Left renal cortex interstitium (tissue), 4 donors: ENCODE measurements around the gene SH3GL1. TPM values are rescaled to one million over a fixed set of nuclear protein-coding genes. Genes with fewer than 3 reads are reported as not detected.

Source experiments
- DNase-seq, 4 donors: peaks; one replicate each; pipeline ENCODE4 v3.0.0-alpha.2; 2013; ENCODE audit warnings: low read depth in 4 of 4, low spot score in 2 of 4, missing footprints in 1 of 4
- polyA plus RNA-seq, 4 donors: library from polyadenylated mRNA; unstranded; fragments of 120-200 nt; gene quantifications; one replicate each; pipeline ENCODE4 v1.2.1, GENCODE V29; 2013; ENCODE audit not compliant: insufficient read length in 4 of 4

The SH3GL1 gene, protein sequence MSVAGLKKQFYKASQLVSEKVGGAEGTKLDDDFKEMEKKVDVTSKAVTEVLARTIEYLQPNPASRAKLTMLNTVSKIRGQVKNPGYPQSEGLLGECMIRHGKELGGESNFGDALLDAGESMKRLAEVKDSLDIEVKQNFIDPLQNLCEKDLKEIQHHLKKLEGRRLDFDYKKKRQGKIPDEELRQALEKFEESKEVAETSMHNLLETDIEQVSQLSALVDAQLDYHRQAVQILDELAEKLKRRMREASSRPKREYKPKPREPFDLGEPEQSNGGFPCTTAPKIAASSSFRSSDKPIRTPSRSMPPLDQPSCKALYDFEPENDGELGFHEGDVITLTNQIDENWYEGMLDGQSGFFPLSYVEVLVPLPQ
- 10 to 100 TPM; 51.5 to 82.9 (median 75.5) TPM for polyA plus RNA-seq

DNA sequence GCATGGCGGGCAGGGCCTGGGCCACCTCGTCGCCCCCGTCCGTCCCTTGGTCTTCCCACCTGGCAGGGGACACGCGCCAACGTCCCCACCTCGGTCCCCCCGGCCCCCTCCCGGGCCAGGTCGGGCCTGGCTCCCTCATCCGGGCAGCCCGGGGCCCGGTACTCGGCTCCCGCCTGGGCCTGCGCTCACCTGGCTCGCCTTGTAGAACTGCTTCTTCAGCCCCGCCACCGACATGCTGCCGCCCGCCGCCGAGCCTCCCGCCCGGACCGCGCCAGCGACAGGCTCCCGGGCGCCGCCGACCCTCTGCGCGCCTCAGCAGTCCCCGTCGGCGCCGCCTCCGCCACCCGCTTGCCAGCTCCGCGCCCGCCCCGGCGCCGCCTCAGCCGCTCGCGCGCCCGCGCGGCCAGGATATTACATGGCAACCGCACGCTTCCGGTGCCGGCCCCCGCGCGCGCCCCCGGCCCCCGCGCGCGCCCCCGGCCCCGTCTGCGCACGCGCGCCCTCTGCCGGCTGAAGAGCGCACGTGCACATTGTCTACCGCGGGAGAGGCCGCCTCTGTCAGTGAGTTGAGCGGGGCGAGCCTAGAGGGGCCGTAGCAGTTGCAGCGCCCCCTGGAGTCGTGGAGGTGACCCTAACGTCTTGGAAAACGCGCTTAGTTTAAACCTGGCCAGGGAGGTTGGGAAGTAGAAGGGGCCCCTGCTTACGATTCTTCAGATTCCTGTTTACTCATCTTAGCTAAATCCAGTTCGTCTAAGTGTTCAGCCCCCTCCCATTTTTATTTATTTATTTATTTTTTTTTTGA is at the start of gene SH3GL1:
TSS of gene SH3GL1 (minus strand) at position 413 of the 802 bp plus-strand sequence. CDS start at position 234, 179 bp downstream.
- DNase-seq: peak in 3 of 4 donors; percentile 75 to 86 (median 82)

DNA sequence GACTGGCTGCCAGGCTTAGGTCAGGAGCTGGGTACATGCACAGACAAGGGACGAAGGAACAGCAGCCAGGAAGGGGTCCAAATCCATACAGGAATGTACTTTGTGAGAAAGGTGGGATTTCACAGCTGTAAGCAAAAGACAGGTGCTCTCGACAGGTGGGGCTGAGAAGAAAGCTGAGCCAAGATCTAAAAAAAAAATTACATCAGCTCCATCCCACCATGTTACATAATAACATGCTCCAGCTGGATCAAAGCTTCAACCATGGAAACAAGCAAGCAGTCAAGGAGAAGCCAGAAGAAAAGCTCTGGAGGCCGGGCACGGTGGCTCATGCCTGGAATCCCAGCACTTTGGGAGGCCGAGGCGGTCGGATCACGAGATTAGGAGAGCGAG is 49.3 kb upstream of the SH3GL1 start:
- DNase-seq: no peak

DNA sequence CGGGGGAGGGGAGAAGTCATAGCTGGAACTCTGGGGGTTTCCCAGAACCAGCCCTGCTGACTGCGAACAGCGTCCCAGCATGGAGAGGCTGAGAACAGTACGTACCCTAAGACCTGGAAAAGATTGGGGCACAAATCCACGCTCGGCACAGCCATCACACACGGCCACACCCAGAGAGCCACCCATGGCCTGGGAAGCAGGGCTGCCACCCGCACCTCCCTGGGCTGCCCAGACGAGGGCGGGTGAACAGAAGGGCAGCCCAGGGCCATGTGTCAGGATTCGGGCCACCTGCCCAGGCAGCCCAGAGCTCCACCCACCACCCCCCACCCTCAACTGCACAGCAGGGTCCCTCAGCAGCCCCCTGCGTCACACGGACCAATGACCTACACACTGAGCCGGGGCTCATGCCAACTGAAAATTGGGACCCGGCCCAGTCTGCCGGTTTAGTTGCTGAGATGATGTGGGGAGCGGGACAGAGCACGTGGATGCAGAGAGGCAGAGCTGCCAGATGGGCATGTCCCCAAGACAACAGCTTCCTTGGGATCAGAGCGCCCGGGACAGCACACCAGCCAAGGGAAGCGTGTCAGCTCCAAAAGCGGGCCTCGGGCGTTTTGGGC is 48.8 kb upstream of the SH3GL1 start:
- DNase-seq: no peak

DNA sequence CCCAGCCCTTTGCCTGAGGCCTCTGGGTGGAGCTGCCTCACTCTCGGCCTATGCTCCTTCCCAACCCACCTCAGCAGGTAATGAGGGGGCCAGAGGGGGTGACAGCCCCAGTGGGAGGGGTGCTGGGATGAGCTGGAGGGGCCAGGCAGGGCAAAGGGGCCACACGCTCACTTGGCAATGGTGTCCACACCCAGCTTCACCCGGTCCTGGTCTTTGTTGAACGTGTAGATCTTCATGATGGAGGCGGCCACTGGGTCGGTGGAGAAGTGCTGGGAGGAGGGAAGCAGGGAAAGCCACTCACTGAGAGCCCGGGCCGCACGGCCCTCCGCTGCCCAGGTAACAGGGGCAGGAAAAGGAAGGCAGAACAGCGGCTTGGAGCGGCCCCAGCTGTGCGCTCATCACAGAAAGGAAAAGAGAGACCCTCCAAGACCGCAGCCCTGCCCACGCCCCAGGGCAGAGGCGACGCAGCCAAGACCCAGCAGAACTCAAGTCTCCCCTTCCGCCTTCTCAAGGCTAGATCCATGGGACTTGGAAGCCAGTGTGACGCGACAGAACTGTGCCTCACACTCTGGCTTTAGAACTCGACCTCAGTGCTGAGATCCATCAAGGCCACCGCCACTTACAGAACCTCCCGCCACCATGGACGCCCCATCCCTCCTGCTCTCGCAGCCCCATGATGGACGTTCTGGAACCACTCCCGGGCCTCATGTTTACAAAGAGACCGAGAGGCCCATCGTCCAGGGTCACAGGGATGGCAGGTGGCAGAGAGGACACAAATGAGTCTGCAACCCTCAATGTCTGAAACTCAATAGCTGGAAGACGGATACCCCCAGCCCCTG is 48.0 kb upstream of the SH3GL1 start:
- DNase-seq: no peak

DNA sequence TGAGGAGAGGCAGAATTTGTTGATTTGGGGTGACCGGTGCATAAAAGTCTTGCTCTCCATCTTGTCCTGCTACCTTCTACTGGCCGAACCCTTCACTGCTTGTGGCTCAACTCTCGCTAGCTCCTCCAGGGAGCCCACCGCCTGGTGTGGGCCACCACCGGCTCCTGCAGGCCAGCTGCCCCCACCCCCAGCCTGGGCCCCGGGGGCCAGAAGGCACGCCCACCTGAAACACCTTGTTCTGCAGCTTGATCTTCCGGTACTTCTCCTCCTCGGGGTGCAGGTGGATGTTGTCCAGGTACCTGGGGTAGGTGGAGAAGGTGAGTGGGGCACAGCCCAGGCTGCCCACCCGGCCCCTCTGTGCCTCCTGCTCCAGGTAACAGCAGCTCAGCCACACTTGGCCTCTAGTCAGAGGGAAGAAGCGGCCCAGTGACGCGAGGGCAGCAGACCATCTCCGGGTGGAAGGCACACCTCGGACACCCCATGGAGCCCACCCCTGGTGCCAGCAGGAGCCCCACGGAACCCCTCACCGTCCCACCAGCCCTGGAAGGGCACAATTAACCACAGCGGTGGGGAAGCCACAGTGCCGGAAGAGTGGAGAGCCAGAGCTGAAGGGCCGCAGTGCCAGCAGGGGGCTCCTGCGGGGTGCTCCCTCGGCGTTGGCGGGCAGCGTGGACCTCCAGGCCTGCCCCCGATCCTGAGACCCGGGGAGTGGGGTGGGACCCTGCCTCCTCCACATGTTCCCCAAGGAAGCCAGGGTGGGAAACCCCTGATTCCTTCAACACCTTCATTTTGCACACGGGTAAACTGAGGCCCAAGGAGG is 47.2 kb upstream of the SH3GL1 start:
- no peak for DNase-seq

DNA sequence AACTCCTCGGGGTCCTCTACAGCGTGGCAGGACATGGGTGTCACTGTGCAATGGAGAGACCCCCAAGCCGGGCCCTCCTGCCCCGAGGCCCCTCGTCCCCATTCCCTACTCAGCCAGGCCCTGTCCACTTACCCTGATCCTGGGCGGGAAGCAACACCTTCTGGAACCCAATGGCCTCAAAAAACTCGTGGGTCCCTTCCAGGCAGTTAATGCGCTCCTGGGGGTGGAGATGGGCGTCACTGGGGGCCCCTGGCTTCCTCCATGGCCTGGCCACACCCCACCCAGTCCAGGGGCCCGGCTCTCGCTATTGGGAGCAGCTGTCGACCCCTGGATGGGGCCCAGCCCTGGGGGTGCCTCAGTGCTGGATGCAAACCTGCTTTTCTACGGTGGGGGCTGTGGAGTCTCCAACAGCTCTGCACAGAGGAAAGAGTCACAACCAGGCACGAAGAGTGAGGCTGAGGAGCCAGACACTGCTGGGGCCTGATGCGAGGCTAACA is 46.4 kb upstream of the SH3GL1 start:
- no peak for DNase-seq

DNA sequence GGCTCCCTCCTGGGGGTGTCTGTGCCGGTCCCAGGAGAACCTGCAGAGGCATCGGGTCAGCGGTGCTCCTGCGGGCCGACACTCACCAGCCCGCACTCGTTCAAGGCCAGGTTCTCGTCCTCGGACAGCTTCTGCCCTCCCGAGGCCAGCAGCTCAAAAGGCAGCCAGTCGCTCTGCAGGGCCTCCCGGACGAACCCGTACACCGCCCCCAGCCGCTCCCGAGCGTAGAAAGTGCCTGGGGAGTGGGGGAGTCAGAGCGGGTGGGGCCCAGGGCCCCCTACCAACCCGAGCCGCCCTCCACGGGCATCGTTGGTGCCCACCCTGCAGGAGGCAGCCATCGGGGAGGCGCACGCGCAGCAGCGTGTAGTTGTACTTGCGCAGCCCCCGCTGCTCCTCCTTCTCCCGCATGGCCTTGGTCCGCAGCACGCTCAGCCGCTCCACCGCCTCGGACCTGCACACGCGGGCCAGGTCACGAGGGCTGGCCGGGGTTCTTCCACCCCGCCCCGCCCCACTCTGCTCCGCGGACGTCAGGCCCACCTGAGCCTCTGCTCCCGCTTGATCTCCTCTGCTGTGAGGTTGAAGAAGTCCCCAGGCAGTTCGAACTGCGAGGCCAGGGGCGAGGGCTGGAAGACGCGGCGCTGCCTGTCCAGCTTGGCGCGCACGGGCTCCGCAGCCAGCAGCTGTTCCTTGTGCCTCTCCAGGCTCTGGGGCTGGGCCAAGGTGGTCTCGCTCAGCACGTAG is 45.8 kb upstream of the SH3GL1 start:
- DNase-seq: no peak

DNA sequence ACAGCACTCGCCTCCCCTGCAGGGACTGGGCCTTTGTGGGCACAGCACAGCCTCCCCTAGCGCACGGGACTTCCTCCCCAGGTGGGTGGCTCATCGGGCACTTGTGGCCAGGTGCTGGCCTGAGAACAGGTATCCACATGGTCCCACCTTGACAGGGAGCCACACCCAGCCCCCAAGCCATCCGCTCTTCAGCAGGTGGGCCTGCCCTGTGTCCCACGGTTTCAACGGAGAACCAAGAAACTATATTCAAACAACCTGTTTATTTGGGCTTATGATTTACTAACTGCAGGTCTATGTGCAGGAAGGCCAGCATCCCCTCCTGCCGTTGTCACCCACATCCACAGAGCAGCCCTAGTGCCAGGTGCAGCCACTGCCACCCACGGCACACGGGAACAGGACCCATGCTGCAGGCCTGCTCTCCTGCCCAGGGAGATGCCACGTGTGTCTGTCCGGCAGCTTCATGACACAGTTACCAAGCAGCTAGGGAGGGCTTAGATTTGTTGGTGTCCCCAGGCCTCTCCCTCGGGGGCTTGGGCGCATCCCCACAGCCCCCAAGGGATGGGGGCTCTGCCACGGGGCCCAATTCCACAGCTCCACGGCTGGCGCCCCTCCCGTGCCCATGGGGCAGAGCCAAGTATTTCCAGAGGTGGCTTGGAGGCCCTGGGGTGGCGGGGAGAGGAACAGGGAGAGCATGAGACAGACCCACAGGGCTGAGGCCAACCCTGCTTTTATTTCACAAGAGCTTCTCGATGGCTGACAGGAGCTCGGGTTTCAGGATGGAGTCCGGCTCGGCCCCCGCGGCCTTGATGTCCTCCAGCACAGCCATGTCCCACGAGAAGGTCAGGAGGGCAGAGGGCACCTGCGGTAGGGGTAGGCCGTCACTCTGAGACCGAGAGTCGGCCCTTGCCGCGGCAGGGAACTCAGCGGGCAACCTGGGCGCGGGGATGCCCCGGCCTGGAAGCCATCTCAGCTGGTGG is 44.7 kb upstream of the SH3GL1 start:
- peak in 1 of 4 donors; percentile 23 for DNase-seq

DNA sequence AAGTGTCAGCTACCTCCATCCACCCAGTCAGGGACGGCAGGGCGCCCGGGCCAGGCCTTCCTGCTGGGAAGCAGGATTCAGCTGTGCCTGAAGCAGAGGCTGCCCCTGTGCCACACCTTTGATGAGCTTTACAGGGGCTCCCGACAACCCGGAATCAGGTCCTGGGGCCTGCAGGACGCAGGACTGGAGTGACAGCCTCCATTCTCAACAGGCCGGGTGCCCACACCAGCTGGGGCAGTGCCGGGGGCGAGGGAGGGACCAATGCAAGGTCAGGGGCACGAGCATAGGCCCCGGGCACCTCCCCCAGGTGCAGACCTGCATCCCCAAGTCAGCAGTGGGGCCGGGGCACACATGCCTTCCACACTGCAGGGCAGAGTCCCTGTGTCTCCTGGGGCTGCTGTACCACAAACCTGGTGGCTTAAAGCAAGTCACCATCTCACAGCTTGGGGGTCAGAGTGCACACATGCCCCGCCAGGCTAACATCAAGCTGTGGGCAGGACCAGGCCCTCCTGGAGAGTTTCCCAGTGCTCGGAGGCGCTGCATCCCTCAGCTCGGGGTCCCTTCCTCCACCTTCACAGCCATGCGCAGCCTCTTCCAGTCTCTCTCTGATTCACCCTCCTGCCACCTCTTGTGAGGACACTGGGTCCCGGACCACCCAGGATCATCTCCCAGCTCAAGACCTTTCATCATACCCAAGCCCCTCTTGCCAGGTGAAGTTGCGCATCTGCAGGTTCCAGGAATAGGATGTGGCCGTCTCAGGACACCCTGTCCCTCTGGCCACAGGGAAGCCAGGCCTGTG is 43.8 kb upstream of the SH3GL1 start:
- no peak for DNase-seq

DNA sequence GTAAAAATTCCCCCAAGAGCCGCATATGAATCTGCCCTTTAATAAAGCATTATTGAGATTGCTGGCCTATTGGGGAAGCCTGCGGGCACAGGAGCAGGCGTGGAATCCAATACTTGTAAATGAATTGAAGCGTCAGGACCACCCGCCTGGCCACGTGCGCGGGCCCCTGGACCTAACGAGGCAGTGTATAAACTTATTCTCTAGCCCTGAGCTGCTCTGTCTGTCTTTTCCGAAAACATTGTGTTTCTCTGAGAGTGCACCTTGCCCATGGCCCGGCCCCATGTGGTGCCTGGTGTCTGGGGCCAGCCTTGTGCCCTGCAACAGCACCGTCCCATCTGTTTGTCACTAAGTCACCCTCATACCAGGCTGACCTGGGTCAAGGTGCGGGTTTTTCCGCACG is 42.8 kb upstream of the SH3GL1 start:
- DNase-seq: no peak

DNA sequence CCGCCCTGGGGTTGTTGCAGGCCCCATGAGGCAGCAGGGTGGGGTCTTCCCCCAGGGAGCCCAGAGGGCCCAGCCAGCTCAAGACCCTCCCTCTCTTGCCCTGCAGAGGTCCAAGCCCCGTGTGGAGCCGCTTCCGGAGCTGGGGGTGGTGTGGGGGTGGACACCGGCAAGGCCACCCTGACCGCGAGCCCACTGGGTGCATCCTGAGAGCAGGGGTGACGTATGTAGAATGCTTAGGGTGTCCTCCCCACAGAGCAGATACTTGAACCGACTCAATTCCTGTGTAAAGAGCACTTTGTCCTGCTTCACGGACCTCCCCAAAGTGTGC is 42.4 kb upstream of the SH3GL1 start:
- no peak for DNase-seq

DNA sequence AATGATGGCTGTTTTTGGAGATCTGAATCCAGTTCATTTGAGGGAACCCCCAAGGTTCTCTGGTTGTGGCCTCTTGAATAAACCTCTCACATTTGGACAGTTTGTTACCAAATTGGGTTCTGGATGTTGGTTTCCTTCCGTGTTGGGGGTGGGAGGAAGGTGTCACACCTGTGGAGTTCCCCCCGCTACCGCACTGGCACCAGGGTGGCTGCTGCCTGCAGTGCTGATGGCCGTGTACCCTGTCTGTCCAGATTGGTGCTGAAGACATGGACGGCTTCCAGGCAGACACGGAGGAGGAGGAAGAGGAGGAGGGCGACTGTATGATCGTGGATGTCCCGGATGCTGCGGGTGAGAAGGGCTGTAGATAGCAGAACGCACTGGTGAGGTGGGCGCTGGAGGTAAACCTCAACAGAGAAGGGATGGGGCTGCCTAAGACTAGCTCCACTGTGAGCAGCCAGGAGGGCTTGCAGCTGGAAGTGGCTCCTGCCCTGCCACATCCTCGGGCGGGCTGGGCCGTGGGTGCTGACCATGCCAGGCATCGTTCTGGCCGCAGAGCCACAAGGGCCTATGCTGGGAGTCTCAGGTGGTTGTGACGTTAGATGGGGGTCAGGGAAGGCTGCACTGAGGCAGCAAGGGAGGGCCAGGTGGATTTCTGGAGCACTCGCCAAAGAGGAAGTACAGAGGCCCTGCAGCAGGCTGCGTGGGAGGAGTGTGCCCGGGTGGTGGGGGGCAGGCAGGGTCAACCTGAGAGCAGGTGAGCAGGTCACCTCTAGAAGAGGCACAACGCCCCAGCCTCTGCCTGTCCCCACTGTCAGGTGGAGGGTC is 41.9 kb upstream of the SH3GL1 start:
- DNase-seq: no peak

DNA sequence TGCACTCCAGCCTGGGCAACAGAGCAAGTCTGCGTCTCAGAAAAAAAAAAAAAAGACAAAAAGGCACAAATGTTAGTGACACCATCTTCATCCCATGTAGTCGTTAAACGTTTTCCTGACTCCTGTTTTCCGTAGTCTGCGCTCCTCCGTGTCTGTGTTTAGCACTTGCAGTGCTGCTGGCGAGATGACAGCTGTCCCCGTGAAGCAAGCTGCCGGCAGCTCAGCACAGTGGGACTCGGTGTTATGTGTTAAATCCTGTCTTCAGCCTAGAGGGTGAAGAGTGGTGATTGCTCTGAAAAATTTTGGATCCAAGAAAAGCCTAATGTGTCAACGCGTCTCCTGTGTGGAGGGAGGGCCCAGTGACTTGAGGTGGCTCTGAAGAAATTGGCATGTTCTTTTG is 38.9 kb upstream of the SH3GL1 start:
- no peak for DNase-seq

DNA sequence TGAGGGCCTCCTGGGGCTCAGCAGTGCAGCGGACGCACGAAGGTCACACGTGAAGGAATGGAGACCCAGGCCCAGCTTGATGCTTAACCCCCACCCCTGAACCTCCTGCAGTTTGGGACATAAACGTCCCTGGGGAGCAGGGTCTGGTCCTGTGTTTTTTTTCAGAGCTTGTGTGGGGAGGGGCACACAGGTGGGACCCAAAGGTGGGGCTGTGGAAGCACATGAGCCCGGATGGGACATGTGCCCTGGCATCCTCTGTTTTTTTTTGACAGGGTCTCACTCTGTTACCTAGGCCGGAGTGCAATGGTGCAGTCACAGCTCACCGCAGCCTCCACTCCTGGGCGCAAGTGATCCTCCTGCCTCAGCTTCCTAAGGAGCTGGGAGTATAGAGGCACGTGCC is 36.8 kb upstream of the SH3GL1 start:
- no peak for DNase-seq

DNA sequence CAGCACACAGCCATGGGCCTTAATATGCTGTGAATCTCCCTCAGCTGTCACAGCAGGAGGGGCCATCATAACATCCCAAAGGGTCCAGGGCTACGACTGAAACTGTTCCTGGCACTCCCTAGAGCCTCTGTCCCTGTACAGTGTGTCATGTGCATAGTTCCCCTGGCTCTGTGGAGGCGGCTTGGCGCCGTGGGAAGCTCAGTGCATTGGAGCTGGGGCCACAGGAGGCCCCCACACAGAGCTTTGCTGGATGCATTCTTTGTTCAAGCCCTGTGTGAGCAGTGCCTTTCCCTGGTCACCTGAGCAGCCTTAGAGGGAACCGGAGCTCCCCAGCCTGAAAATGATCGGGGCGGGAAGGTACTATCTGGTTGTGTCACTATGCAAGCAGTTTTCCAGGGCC is 35.9 kb upstream of the SH3GL1 start:
- DNase-seq: no peak

DNA sequence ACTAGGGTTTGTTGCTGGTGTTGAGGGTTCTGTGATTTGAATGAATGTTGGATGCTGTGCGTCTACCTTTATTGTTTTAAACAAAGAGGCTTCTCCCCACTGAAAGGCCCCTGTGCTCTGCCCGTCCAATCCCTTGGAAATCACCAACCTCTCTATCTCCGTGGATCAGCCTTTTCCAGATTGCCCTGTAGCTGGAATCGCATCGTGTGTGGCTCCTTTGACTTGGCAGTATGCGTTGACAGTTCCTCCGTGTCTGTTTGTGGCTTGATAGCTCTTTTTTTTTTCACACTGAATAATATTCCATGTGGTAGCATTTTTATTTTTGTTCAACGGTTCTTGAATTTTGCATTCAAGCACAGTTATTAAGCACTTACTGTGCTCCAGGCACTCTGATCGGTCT is 34.0 kb upstream of the SH3GL1 start:
- DNase-seq: no peak
